Astrocyte of the cerebellum (primary cell): ENCODE results near the gene ANO7.

Source experiments
- DNase-seq: peaks from one replicate; pipeline ENCODE4 v3.0.0-alpha.2; 2011; ENCODE audit warnings: low read depth
- H3K4me3 ChIP-seq: 2 replicates; pipeline ENCODE4 v1.5.1; 2011; ENCODE audit warnings: mild to moderate bottlenecking, low read depth, low read length, moderate library complexity
- CTCF ChIP-seq: IDR thresholded peaks from 2 replicates; pipeline ENCODE4 v1.5.1; 2012; ENCODE audit warnings: low read length, low read depth, moderate library complexity, mild to moderate bottlenecking; ENCODE audit errors: missing control alignments
- in situ Hi-C: cut with HindIII; loops from 2 replicates; pipeline ENCODE4 v1.10.0; 2017; ENCODE audit warnings: low sequenced_read_pairs

Gene ANO7

GRCh38 chr2:241204010-241204384 is 15.5 kb downstream of the ANO7 start:
- no peak for TF ChIP-seq CTCF
- in situ Hi-C loops: no loop called here
- no peak overlapping the region for H3K4me3 ChIP-seq
- no peak for DNase-seq

DNA sequence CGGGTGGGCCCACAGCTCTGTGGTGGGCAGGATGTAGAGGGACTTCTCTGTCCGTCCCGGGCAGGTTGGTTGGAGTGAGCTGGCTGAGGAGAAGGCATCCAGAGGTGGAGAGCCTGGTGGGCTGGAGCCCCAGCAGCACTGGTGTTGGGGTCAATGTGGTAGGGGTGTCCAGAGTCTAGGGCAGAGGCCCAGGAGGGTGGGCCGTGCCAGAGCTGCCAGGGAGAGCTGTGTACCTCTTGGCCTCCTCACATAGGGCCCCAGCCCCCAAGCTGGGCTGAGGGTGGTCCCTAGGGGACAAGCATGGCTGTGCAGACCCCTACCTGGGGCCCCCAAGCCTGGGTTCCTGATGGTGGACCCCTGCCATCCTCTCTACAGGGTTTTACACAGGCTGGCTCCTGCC is 16.0 kb downstream of the ANO7 start:
- in situ Hi-C loops: no loop called here
- no peak for DNase-seq
- TF ChIP-seq CTCF: no peak
- H3K4me3 ChIP-seq: no peak overlapping the region

GRCh38 chr2:241205086-241205485 is 16.6 kb downstream of the ANO7 start:
- DNase-seq: no peak
- in situ Hi-C loops: no loop called here
- no peak overlapping the region for H3K4me3 ChIP-seq
- no peak for TF ChIP-seq CTCF

DNA sequence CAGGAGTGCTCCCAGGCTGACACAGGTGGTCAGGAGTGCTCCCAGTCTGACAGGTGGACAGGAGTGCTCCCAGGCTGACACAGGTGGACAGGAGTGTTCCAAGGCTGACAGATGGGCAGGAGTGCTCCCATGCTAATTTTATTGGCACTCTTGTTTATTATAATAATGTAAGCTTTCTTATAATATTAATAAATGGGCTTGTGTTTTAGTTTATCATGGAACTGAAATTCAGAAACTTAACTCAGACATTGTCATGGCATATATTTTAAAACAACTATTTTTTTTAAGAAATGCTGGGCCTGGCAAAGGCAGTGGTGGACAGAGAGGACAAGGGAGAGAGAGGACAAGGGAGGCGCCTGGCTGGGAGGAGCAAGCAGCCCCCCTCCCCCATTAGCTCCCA is 18.7 kb downstream of the ANO7 start:
- H3K4me3 ChIP-seq: no peak overlapping the region
- no peak for TF ChIP-seq CTCF
- no peak for DNase-seq
- in situ Hi-C loops: no loop called here

DNA sequence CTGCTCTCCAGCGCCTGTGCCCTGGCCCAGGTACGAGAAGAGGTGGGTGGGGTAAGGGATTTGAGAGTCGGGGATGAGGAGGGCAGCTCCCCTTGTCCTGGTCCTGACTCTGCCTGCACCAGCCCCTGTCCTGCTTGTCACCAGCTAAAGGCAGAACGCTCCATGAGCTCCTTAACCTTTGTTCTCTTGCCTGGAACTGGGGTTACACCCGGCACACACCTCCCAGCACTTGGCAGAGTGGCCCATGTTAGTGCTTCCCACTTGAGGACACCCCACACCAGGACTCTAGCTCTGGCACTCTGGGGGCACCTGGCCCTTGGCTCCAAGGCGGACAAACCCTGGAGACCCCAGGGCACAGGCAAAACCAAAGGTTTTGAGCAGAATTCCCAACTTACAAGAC is 19.2 kb downstream of the ANO7 start:
- DNase-seq: no peak
- in situ Hi-C loops: no loop called here
- TF ChIP-seq CTCF: no peak
- no peak overlapping the region for H3K4me3 ChIP-seq

GRCh38 chr2:241208058-241208457 is 19.6 kb downstream of the ANO7 start:
- TF ChIP-seq CTCF: no peak
- H3K4me3 ChIP-seq: no peak overlapping the region
- in situ Hi-C loops: no loop called here
- DNase-seq: no peak

- no peak overlapping the region for H3K4me3 ChIP-seq
- TF ChIP-seq CTCF: no peak
- DNase-seq: no peak
- in situ Hi-C loops: no loop called here
These were observed 20.8 kb downstream of the ANO7 start for GRCh38 chr2:241209271-241209670.
